Esophagus muscularis mucosa (tissue), 4 donors: Measurements from ENCODE around the gene KRTAP11-1. TPM values are rescaled to one million over a fixed set of nuclear protein-coding genes. Genes with fewer than 3 reads are reported as not detected.

Experiments
- DNase-seq: peaks from one replicate; pipeline ENCODE4 v3.0.0-alpha.2; 2017; ENCODE audit errors: extremely low spot score
- H3K27ac ChIP-seq, 4 donors: fragments of 200-600 bp; sonication (generic); replicated peaks in 1 of 4; 1 replicate in 3 of 4; 2 replicates in 1 of 4; pipeline ENCODE4 v1.5.1; 2016 to 2019; ENCODE audit warnings: mild to moderate bottlenecking in 1 of 4
- H3K27me3 ChIP-seq, 4 donors: fragments of 200-600 bp; sonication (generic); one replicate each; pipeline versions ENCODE4 v1.5.1 to v1.6.0; 2016 to 2019
- H3K36me3 ChIP-seq, 4 donors: fragments of 200-600 bp; sonication (generic); one replicate each; pipeline ENCODE4 v1.5.1; 2016 to 2019
- H3K4me1 ChIP-seq, 4 donors: fragments of 200-600 bp; sonication (generic); one replicate each; pipeline ENCODE4 v1.5.1; 2016 to 2019
- H3K4me3 ChIP-seq, 4 donors: fragments of 200-600 bp; sonication (generic); 1 replicate in 2 of 4; 2 replicates in 2 of 4; pipeline ENCODE4 v1.5.1; 2016 to 2019; ENCODE audit warnings: mild to moderate bottlenecking in 4 of 4, moderate library complexity in 1 of 4
- H3K9me3 ChIP-seq, 4 donors: fragments of 200-600 bp; sonication (generic); 1 replicate in 3 of 4; 2 replicates in 1 of 4; pipeline ENCODE4 v1.5.1; 2016 to 2019
- EP300 ChIP-seq: sonication (generic); formaldehyde crosslinking; IDR thresholded peaks from one replicate; pipeline ENCODE4 v1.6.1; 2017; ENCODE audit warnings: antibody characterized with exemption
- POLR2A ChIP-seq: fragments of 450-650 bp; IDR thresholded peaks from one replicate; pipeline ENCODE4 v1.6.1; 2017; ENCODE audit warnings: antibody characterized with exemption, moderate library complexity, mild to moderate bottlenecking, low read depth
- POLR2AphosphoS5 ChIP-seq, 2 donors: sonication (generic); formaldehyde crosslinking; IDR thresholded peaks; one replicate each; pipeline ENCODE4 v1.6.1; 2017; ENCODE audit warnings: antibody characterized with exemption in 2 of 2
- WGBS: methylation state at CpG from one replicate; pipeline ENCODE4 v1.1.5; 2018; 5-methylcytosine and 5-hydroxymethylcytosine counted together
- intact Hi-C: fragments of 100-400 bp; cut with DNase I; formaldehyde crosslinking; loops from one replicate; pipeline ENCODE4 v1.15.1; 2023
- total RNA-seq, 4 donors: library from RNA; depleted of rRNA; stranded (reverse); fragments of >200 nt; gene quantifications; one replicate each; pipeline versions ENCODE4 v1.1.0 to v1.2.1, GENCODE V29; 2016
- TF ChIP-seq, protein P1 (sequence below), 3 experiments: fragments of 200-600 bp in 2 of 3; fragments of 450-650 bp in 1 of 3; sonication (generic) in 2 of 3; IDR thresholded peaks; one replicate each; pipeline ENCODE4 v1.5.1; 2017 to 2019; ENCODE audit warnings: antibody characterized with exemption in 3 of 3, mild to moderate bottlenecking in 2 of 3, moderate library complexity in 1 of 3

The KRTAP11-1 gene, protein sequence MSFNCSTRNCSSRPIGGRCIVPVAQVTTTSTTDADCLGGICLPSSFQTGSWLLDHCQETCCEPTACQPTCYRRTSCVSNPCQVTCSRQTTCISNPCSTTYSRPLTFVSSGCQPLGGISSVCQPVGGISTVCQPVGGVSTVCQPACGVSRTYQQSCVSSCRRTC
- total RNA-seq = not detected

- Histone ChIP-seq H3K9me3 (no peaks in the 10 kb centered on the region), H3K4me1 (no peaks in the 10 kb centered on the region), H3K27me3 (no peaks in the 10 kb centered on the region), H3K27ac (no peak within 1 kb of the TSS), H3K36me3 (no peaks in the 10 kb centered on the region), H3K4me3 (no peak within 1 kb of the TSS)
- intact Hi-C loops = no loop called here
- 69% methylated on average over 2 of the region's 2 CpGs for WGBS
- no peak for DNase-seq
- TF ChIP-seq POLR2AphosphoS5 (IDR thresholded peaks at IDR 0.05) (no peak), EP300 (no peak), POLR2A (no peak)
- TF ChIP-seq, protein P1, sequence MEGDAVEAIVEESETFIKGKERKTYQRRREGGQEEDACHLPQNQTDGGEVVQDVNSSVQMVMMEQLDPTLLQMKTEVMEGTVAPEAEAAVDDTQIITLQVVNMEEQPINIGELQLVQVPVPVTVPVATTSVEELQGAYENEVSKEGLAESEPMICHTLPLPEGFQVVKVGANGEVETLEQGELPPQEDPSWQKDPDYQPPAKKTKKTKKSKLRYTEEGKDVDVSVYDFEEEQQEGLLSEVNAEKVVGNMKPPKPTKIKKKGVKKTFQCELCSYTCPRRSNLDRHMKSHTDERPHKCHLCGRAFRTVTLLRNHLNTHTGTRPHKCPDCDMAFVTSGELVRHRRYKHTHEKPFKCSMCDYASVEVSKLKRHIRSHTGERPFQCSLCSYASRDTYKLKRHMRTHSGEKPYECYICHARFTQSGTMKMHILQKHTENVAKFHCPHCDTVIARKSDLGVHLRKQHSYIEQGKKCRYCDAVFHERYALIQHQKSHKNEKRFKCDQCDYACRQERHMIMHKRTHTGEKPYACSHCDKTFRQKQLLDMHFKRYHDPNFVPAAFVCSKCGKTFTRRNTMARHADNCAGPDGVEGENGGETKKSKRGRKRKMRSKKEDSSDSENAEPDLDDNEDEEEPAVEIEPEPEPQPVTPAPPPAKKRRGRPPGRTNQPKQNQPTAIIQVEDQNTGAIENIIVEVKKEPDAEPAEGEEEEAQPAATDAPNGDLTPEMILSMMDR (IDR thresholded peaks at IDR 0.05) = no peak
Observed at GRCh38 chr21:30881480-30881879, at the start of gene KRTAP11-1. Gene KRTAP11-1, minus strand, starts transcription at chr21:30881580. Its CDS starts 56 bp downstream, at chr21:30881524.

DNA sequence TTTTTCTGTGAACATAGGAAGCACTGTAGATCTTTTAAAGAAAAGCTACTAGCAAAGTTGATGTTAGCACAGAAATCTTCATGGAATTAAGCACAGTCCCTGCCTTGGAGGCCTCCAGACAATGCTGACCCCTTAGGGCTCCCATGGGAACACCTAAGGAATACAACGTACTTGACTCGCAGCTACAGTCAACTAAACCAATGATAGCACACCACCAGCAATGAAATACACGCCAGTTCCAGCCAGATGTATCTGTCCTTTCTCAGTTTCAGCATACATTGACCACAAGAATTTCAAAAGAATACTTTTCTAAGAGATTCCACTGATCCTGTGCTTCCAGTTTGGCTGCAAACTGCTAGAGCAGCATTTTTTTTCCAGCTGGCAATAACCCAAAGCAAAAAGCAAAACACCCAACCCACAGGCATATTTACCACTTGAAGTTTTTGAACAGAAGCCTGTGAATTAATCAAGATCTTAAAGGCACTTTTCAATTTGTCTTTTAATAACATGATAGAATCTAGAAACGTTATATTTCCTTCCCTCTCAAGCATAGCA, 42.8 kb upstream of the KRTAP11-1 start:
- WGBS = 38% methylated on average over 4 of the region's 4 CpGs
- Histone ChIP-seq H3K9me3 (peaks cover 0 to 19% (median 2%) of the 10 kb centered on the region in 4 donors), H3K27ac (no peak overlapping the region), H3K4me3 (no peak overlapping the region), H3K4me1 (no peaks in the 10 kb centered on the region), H3K27me3 (no peaks in the 10 kb centered on the region), H3K36me3 (no peaks in the 10 kb centered on the region)
- no peak for DNase-seq
- intact Hi-C loops = no loop called here
- TF ChIP-seq EP300 (no peak), POLR2A (no peak), POLR2AphosphoS5 (IDR thresholded peaks at IDR 0.05) (no peak)
- TF ChIP-seq, protein P1 (IDR thresholded peaks at IDR 0.05) = no peak

DNA sequence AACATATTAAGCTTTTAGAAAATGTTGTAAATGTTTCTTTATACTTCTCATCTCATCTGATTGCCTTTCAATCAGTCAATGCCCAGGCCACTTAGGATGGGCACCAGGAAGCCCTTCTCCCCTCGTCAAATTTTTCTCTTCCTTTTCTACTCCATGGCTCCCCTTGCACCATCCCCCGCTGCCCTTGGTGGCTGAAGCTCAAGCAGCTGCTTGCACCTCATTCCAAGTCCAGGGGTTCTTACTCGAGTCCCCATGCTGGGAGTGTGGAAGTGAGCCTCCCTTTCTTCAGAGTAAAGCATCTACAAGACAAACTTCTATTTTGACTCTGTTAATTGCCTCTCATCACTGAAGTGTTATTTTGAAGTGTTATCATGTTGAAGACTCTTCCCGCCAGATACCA, 39.7 kb upstream of the KRTAP11-1 start:
- TF ChIP-seq POLR2A = no peak
- TF ChIP-seq, protein P1 (IDR thresholded peaks at IDR 0.05) = no peak
- TF ChIP-seq EP300 = no peak
- TF ChIP-seq POLR2AphosphoS5 (IDR thresholded peaks at IDR 0.05) = no peak
- Histone ChIP-seq H3K4me3 (no peak overlapping the region), H3K9me3 (peaks cover 0 to 7% (median 2%) of the 10 kb centered on the region in 4 donors), H3K4me1 (no peaks in the 10 kb centered on the region), H3K36me3 (no peaks in the 10 kb centered on the region), H3K27me3 (no peaks in the 10 kb centered on the region), H3K27ac (no peak overlapping the region)
- DNase-seq = no peak
- WGBS = 73% methylated on average over 4 of the region's 4 CpGs
- intact Hi-C loops = no loop called here

DNA sequence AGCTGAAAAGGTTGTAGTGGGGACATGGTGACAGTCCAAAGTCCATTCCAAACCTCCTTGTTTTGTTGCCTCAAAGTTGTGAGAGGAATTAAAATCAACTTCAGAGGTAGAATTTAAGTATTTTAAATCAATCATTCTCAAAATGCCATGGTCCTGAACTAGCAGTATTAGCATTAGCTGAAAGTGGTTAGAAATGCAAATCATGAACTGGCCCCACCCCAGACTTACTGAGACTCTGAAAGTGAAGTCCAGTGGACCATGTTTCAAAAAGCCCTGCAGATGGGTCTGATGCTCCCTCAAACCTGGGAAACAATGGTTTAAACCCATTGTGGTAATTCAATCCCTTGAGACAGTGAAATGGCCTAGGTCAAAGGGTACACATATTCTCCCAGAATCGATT, 36.2 kb upstream of the KRTAP11-1 start:
- TF ChIP-seq POLR2AphosphoS5 (IDR thresholded peaks at IDR 0.05) = no peak
- TF ChIP-seq, protein P1 (IDR thresholded peaks at IDR 0.05) = no peak
- TF ChIP-seq POLR2A = no peak
- no peak for TF ChIP-seq EP300
- no peak for DNase-seq
- Histone ChIP-seq H3K27ac (no peak overlapping the region), H3K4me3 (no peak overlapping the region), H3K9me3 (no peaks in the 10 kb centered on the region), H3K27me3 (no peaks in the 10 kb centered on the region), H3K4me1 (no peaks in the 10 kb centered on the region), H3K36me3 (no peaks in the 10 kb centered on the region)
- intact Hi-C loops = no loop called here
- 79% methylated on average over 1 of the region's 1 CpG for WGBS

DNA sequence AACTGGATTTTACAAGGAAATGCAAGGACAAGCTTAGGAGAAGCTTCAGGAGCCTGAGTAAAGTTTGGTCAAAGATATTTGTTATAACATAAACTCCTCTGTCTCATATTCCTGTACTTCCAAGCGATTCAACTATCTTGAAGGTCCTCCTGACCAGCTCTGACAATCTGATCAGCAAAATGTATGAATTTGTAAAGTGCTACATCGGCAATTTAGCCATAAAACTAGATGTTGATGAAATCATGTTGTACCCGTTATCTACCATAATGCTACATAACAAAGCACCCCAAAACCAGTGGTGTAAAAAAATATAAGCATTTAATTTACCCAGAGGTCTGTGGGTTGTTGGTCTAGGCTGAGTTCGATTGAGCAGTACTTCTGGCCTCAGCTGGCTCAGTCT, 19.5 kb upstream of the KRTAP11-1 start:
- H3K4me3 ChIP-seq = no peak overlapping the region
- DNase-seq = no peak
- no peaks in the 10 kb centered on the region for H3K27me3 ChIP-seq
- no peaks in the 10 kb centered on the region for H3K36me3 ChIP-seq
- H3K27ac ChIP-seq = no peak overlapping the region
- intact Hi-C loops = no loop called here
- TF ChIP-seq, protein P1 (IDR thresholded peaks at IDR 0.05) = no peak
- TF ChIP-seq POLR2AphosphoS5 (IDR thresholded peaks at IDR 0.05) (no peak), POLR2A (no peak), EP300 (no peak)
- WGBS = 71% methylated on average over 4 of the region's 4 CpGs
- no peaks in the 10 kb centered on the region for H3K4me1 ChIP-seq
- no peaks in the 10 kb centered on the region for H3K9me3 ChIP-seq
